Cardiac fibroblast (primary cell): ENCODE results near the gene PLEKHG4B.

Experiments used
- DNase-seq, 2 donors: peaks; one replicate each; pipeline versions ENCODE4 v3.0.0 to v3.0.0-alpha.2; 2010; ENCODE audit warnings: low read depth in 2 of 2
- H3K4me3 ChIP-seq, 2 donors: replicated peaks in 1 of 2; 1 replicate in 1 of 2; 2 replicates in 1 of 2; pipeline ENCODE4 v1.5.1; 2011; ENCODE audit warnings: low read depth in 2 of 2, low read length in 2 of 2, mild to moderate bottlenecking in 2 of 2, moderate library complexity in 1 of 2
- CTCF ChIP-seq: IDR thresholded peaks from one replicate; pipeline ENCODE4 v1.5.1; 2011; ENCODE audit warnings: low read depth, mild to moderate bottlenecking, low read length, inconsistent platforms

Gene PLEKHG4B

GRCh38 chr5:77957-78804 lies 13.8 kb upstream of the PLEKHG4B start:
- peak; percentile 61 for TF ChIP-seq CTCF
- H3K4me3 ChIP-seq: no peak overlapping the region
- peak; percentile 10 to 52 for DNase-seq

- no peak for TF ChIP-seq CTCF
- DNase-seq: no peak
- no peak overlapping the region for H3K4me3 ChIP-seq
Observed at GRCh38 chr5:78805-79149, 13.2 kb upstream of the PLEKHG4B start.

- DNase-seq: no peak
- no peak for TF ChIP-seq CTCF
- H3K4me3 ChIP-seq: no peak overlapping the region
Observed at GRCh38 chr5:79263-79662, 12.7 kb upstream of the PLEKHG4B start.

GRCh38 chr5:79821-80220 lies 12.1 kb upstream of the PLEKHG4B start:
- no peak for TF ChIP-seq CTCF
- no peak for DNase-seq
- no peak overlapping the region for H3K4me3 ChIP-seq

- no peak for TF ChIP-seq CTCF
Observed at GRCh38 chr5:81391-82021, 10.5 kb upstream of the PLEKHG4B start.

GRCh38 chr5:82097-82496 lies 9.9 kb upstream of the PLEKHG4B start:
- H3K4me3 ChIP-seq: no peak overlapping the region
- TF ChIP-seq CTCF: no peak
- peak in 1 of 2 donors; percentile 19 for DNase-seq

More at GRCh38 chr5:81391-82021, 10.5 kb upstream of the PLEKHG4B start:
- DNase-seq: no peak
- H3K4me3 ChIP-seq: no peak overlapping the region
